Left lung (tissue), 10 donors: ENCODE data around the gene SS18L1. TPM values are rescaled to one million over a fixed set of nuclear protein-coding genes. Genes with fewer than 3 reads are reported as not detected.

ENCODE experiments used
- ATAC-seq: fragments of 200-7000 bp; cut with Tn5 transposase; one replicate; pipeline ENCODE4 v1.9.1; 2020; ENCODE audit warnings: moderate library complexity
- DNase-seq, 4 donors: peaks; one replicate each; pipeline ENCODE4 v3.0.0-alpha.2; 2013 to 2020
- H3K27ac ChIP-seq, 2 donors: fragments of 200-600 bp; sonication (generic) in 1 of 2; one replicate each; pipeline versions ENCODE4 v1.5.0 to v1.8.0; 2020 to 2021
- H3K27me3 ChIP-seq, 2 donors: fragments of 200-600 bp; sonication (generic) in 1 of 2; one replicate each; pipeline versions ENCODE4 v1.5.0 to v1.8.0; 2020 to 2021
- H3K36me3 ChIP-seq, 2 donors: fragments of 200-600 bp; sonication (generic) in 1 of 2; one replicate each; pipeline versions ENCODE4 v1.5.0 to v1.8.0; 2020 to 2021
- H3K4me1 ChIP-seq, 2 donors: fragments of 200-600 bp; one replicate each; pipeline ENCODE4 v1.8.0; 2021
- H3K4me3 ChIP-seq, 2 donors: fragments of 200-600 bp; sonication (generic) in 1 of 2; one replicate each; pipeline versions ENCODE4 v1.5.0 to v1.8.0; 2020 to 2021; ENCODE audit warnings: mild to moderate bottlenecking in 1 of 2
- H3K9me3 ChIP-seq, 2 donors: fragments of 200-600 bp; sonication (generic) in 1 of 2; one replicate each; pipeline versions ENCODE4 v1.5.0 to v1.8.0; 2020 to 2021
- intact Hi-C, 2 donors: fragments of 100-400 bp; cut with DNase I; formaldehyde crosslinking; loops; one replicate each; pipeline versions ENCODE4 v1.11.2 to v1.14.2; 2022
- polyA plus RNA-seq, 6 donors: library from polyadenylated mRNA; unstranded; fragments of 120-200 nt; gene quantifications; one replicate each; pipeline ENCODE4 v1.2.1, GENCODE V29; 2013; ENCODE audit not compliant: insufficient read length in 6 of 6
- total RNA-seq, 2 donors: library from RNA; stranded (reverse); fragmentation: NEBNext Ultra II Directional; extraction: Animal tissue kit (Norgen Biotek cat#: 25700); gene quantifications; one replicate each; pipeline ENCODE4 v1.2.1, GENCODE V29; 2021
- TF ChIP-seq, protein P1 (sequence below), 2 donors: fragments of 200-600 bp; sonication (generic) in 1 of 2; IDR thresholded peaks; one replicate each; pipeline versions ENCODE4 v1.5.0 to v1.8.0; 2021; ENCODE audit warnings: antibody characterized with exemption in 2 of 2
- donor health status: DM: no; HTN: yes; CAD: no.
- donor health status: DM: no; HTN: no; CAD: no.

SS18L1 gene
- total and polyA plus RNA-seq, 8 donors: 14.6 to 30.0 (median 21.7) TPM

DNA sequence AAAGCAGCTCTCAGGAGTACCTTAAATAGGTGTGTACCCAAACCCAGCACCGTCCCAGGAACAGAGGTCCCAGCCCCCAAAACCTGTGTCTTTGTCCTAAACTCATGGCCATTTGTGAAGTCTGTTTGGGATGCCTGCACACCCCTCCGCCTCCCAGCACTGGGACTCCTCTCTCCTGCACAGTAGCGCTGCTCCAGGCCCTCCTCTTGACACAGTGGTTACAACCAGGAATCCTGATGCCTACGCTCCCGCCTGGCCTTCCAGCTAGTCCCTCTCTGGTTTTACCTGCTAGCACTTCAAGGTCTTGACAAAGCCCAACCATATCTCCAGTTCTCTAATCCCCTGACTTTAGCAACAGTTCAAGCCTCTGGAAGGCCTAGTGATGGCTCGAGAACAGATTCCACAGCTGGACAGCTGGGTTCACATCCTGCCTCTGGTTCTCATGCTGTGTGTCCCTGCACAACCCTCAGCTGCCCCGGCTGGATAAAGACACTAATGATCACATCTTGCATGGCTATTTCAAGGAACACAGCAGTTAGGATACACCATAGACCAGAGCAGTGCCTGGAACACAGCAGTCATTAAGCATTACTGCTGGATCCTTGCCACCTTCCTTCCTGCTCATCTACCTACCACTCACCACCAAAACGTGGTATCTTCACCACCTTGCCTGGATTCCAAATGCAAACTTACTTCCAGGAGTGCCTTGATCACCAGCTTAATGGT lies 5.9 kb upstream of the SS18L1 start:
- H3K27ac ChIP-seq: no peak overlapping the region
- TF ChIP-seq, protein P1, sequence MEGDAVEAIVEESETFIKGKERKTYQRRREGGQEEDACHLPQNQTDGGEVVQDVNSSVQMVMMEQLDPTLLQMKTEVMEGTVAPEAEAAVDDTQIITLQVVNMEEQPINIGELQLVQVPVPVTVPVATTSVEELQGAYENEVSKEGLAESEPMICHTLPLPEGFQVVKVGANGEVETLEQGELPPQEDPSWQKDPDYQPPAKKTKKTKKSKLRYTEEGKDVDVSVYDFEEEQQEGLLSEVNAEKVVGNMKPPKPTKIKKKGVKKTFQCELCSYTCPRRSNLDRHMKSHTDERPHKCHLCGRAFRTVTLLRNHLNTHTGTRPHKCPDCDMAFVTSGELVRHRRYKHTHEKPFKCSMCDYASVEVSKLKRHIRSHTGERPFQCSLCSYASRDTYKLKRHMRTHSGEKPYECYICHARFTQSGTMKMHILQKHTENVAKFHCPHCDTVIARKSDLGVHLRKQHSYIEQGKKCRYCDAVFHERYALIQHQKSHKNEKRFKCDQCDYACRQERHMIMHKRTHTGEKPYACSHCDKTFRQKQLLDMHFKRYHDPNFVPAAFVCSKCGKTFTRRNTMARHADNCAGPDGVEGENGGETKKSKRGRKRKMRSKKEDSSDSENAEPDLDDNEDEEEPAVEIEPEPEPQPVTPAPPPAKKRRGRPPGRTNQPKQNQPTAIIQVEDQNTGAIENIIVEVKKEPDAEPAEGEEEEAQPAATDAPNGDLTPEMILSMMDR (IDR thresholded peaks at IDR 0.05): no peak
- H3K4me1 ChIP-seq: peaks cover 6 to 69% of the 10 kb centered on the region in 2 donors
- no peaks in the 10 kb centered on the region for H3K9me3 ChIP-seq
- no peak overlapping the region for H3K4me3 ChIP-seq
- no peaks in the 10 kb centered on the region for H3K27me3 ChIP-seq
- peak in 1 of 4 donors; percentile 48 for DNase-seq
- peaks cover 10 to 83% of the 10 kb centered on the region in 2 donors for H3K36me3 ChIP-seq
- ATAC-seq: no peak
- intact Hi-C loops: loop anchor here in 1 of 2 donors (5.0 kb wide), 1 partner anchor 125 kb away; no protein-coding TSS in a partner anchor

DNA sequence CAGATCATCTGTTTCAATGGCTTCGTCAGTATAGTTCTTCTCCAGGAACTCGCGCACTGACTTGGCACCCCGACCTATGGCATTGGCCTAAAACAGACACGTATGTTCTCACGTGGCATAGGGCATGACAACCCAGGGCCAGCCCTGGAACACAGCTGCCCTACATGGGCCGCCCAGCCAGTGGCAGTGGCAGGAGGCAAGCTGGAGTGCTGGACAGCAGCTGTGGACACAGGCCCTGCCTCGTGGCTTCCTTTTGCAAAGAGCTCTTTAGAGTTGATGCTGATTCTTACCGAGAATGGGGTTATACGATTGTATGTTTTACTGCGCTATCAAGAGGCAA lies 5.4 kb upstream of the SS18L1 start:
- peaks cover 10 to 78% of the 10 kb centered on the region in 2 donors for H3K36me3 ChIP-seq
- peak in 1 of 4 donors; percentile 53 for DNase-seq

DNA sequence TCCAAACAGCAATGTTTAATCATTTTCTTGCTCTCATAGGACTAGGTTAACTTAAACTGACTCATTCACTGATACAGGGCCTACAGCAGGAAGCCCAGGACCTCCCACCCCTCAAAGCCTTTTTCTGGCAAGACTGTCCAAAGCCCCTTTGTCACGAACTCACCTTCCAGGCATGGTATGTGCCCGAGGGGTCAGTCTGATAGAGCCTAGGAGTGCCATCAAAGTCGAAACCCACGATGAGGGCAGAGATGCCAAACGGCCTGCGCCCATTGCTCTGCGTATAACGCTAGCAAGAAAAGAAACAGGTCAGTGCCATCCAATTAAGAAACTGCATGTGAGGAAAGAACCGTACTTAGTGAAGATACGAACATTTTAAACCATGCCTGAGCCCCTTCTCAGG lies 4.7 kb upstream of the SS18L1 start:
- Histone ChIP-seq H3K9me3 (no peaks in the 10 kb centered on the region), H3K4me3 (no peak overlapping the region), H3K27ac (no peak overlapping the region), H3K4me1 (peaks cover 6 to 57% of the 10 kb centered on the region in 2 donors), H3K27me3 (no peaks in the 10 kb centered on the region), H3K36me3 (peaks cover 10 to 71% of the 10 kb centered on the region in 2 donors)
- intact Hi-C loops: loop anchor here in 1 of 2 donors (5.0 kb wide), 1 partner anchor 127 kb away; no protein-coding TSS in a partner anchor
- no peak for ATAC-seq
- TF ChIP-seq, protein P1 (IDR thresholded peaks at IDR 0.05): no peak
- DNase-seq: no peak

More for the DNA sequence above, 5.4 kb upstream of the SS18L1 start:
- H3K4me1 ChIP-seq: peaks cover 6 to 63% of the 10 kb centered on the region in 2 donors
- intact Hi-C loops: loop anchor here in 1 of 2 donors (5.0 kb wide), 1 partner anchor 126 kb away; no protein-coding TSS in a partner anchor
- H3K27me3 ChIP-seq: no peaks in the 10 kb centered on the region
- no peaks in the 10 kb centered on the region for H3K9me3 ChIP-seq
- ATAC-seq: no peak
- H3K27ac ChIP-seq: no peak overlapping the region
- H3K4me3 ChIP-seq: no peak overlapping the region
- TF ChIP-seq, protein P1 (IDR thresholded peaks at IDR 0.05): no peak

- Histone ChIP-seq H3K9me3 (no peaks in the 10 kb centered on the region), H3K4me3 (no peak overlapping the region), H3K4me1 (peaks cover 6 to 55% of the 10 kb centered on the region in 2 donors), H3K27me3 (no peaks in the 10 kb centered on the region), H3K36me3 (peaks cover 10 to 63% of the 10 kb centered on the region in 2 donors), H3K27ac (no peak overlapping the region)
- ATAC-seq (no peak), DNase-seq (peak in 1 of 4 donors; percentile 71)
- TF ChIP-seq, protein P1 (IDR thresholded peaks at IDR 0.05): no peak
- intact Hi-C loops: loop anchor here in 1 of 2 donors (5.0 kb wide), 1 partner anchor 127 kb away; no protein-coding TSS in a partner anchor
These were observed 3.9 kb upstream of the SS18L1 start for GRCh38 chr20:62139636-62140035.

GRCh38 chr20:62141043-62141396 lies 2.5 kb upstream of the SS18L1 start:
- TF ChIP-seq, protein P1 (IDR thresholded peaks at IDR 0.05): no peak
- no peaks in the 10 kb centered on the region for H3K27me3 ChIP-seq
- H3K4me3 ChIP-seq: peak overlapping the region in 1 of 2 donors; percentile 88
- H3K9me3 ChIP-seq: no peaks in the 10 kb centered on the region
- H3K4me1 ChIP-seq: peaks cover 14 to 52% of the 10 kb centered on the region in 2 donors
- peaks cover 10 to 50% of the 10 kb centered on the region in 2 donors for H3K36me3 ChIP-seq
- no peak for DNase-seq
- intact Hi-C loops: no loop called here
- ATAC-seq: no peak
- peak overlapping the region in 1 of 2 donors; percentile 94 for H3K27ac ChIP-seq
